Anterior cingulate cortex (tissue), 58 donors: ENCODE results near the gene LUZP2.

Source experiments
- DNase-seq, 58 donors: peaks; one replicate each; lab custom pipeline; 2025; lab: John Stamatoyannopoulos, UW

Gene LUZP2

GRCh38 chr11:24705474-24705873 is 208.6 kb downstream of the LUZP2 start:
- no peak for DNase-seq

GRCh38 chr11:24708616-24709015 is 211.8 kb downstream of the LUZP2 start:
- DNase-seq = no peak

GRCh38 chr11:24709928-24710565 is 213.2 kb downstream of the LUZP2 start:
- no peak for DNase-seq

GRCh38 chr11:24714601-24715000 is 217.7 kb downstream of the LUZP2 start:
- DNase-seq = no peak

- DNase-seq = no peak
Measured at GRCh38 chr11:24716403-24716802, 219.6 kb downstream of the LUZP2 start.

- DNase-seq = no peak
Measured at GRCh38 chr11:24723231-24723630, 226.4 kb downstream of the LUZP2 start.

- no peak for DNase-seq
Measured at GRCh38 chr11:24731554-24731953, 234.7 kb downstream of the LUZP2 start.

GRCh38 chr11:24734742-24735237 is 237.9 kb downstream of the LUZP2 start:
- no peak for DNase-seq

GRCh38 chr11:24738972-24739371 is 242.1 kb downstream of the LUZP2 start:
- no peak for DNase-seq

- DNase-seq = no peak
Measured at GRCh38 chr11:24739637-24740036, 242.8 kb downstream of the LUZP2 start.

- DNase-seq = no peak
Measured at GRCh38 chr11:24747275-24748251, 250.7 kb downstream of the LUZP2 start.

GRCh38 chr11:24748261-24748660 is 251.4 kb downstream of the LUZP2 start:
- DNase-seq = no peak

- no peak for DNase-seq
Measured at GRCh38 chr11:24754406-24754805, 257.6 kb downstream of the LUZP2 start.

GRCh38 chr11:24755260-24755839 is 258.5 kb downstream of the LUZP2 start:
- DNase-seq = no peak

GRCh38 chr11:24759742-24760141 is 262.9 kb downstream of the LUZP2 start:
- DNase-seq = no peak

GRCh38 chr11:24760681-24761080 is 263.8 kb downstream of the LUZP2 start:
- DNase-seq = no peak

- no peak for DNase-seq
Measured at GRCh38 chr11:24762076-24762475, 265.2 kb downstream of the LUZP2 start.

- DNase-seq = no peak
Measured at GRCh38 chr11:24767411-24767810, 270.6 kb downstream of the LUZP2 start.

GRCh38 chr11:24773322-24773721 is 276.5 kb downstream of the LUZP2 start:
- no peak for DNase-seq

- DNase-seq = peak in 1 of 58 donors; percentile 0
Measured at GRCh38 chr11:24779791-24780190, 282.9 kb downstream of the LUZP2 start.

GRCh38 chr11:24781288-24781687 is 284.4 kb downstream of the LUZP2 start:
- DNase-seq = no peak
